Esophagus squamous epithelium (tissue), 4 donors: ENCODE results near the gene TMEM135.

Experiments
- POLR2A ChIP-seq, 4 donors: fragments of 450-650 bp; IDR thresholded peaks; one replicate each; pipeline ENCODE4 v1.6.1; 2017; ENCODE audit warnings: antibody characterized with exemption in 4 of 4, mild to moderate bottlenecking in 4 of 4, moderate library complexity in 3 of 4
- TF ChIP-seq, protein P1 (sequence below), 6 experiments: fragments of 450-650 bp in 4 of 6; fragments of 200-600 bp in 2 of 6; sonication (generic) in 2 of 6; IDR thresholded peaks; one replicate each; pipeline ENCODE4 v1.5.1; 2016 to 2019; ENCODE audit warnings: antibody characterized with exemption in 6 of 6, mild to moderate bottlenecking in 4 of 6, moderate library complexity in 4 of 6

DNA sequence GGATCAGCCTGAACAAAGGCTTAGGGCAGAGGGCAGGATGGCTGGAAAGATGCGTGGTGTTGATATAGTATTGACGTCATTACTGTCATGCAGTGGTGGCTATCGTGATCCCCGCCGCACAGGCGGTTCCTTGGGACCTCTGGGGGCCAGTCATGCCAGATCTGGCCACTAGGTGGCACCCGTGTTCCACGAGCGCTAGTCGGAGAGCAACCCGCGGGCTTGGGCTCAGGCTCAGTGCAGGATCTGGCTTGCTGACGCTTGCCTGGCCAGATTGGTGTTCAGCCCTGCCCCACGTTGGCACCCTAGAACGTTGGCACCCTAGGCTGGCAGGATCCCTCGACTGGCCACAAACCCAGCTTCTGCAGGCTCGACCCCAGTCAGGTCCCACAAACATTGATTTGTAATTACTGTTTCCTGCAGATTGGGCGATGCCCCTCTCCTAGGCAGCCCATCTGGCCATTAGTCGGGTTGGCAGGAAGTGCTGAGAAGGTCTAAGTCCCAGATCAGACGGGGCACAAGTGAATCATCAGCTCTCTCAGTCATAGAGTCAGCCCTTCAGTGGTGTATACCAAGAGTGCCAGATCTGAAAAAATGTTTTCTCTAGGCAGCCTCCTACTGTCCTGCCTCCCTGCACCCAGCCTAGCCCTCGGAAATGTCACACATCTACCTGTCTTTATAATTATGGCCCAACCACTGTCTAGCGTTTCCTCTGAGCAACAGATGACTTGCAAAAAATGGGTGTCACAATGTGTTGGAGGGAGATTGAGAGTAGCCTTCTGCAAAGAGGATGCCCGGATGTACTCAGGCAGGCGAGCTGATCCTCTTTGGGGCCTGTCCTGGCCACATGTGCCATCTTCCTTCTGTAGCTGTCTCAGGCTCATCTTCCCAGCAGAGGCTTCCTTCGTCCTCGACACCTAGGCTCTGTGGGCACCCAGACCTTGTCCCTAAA is 315.3 kb downstream of the TMEM135 start:
- TF ChIP-seq, protein P1, sequence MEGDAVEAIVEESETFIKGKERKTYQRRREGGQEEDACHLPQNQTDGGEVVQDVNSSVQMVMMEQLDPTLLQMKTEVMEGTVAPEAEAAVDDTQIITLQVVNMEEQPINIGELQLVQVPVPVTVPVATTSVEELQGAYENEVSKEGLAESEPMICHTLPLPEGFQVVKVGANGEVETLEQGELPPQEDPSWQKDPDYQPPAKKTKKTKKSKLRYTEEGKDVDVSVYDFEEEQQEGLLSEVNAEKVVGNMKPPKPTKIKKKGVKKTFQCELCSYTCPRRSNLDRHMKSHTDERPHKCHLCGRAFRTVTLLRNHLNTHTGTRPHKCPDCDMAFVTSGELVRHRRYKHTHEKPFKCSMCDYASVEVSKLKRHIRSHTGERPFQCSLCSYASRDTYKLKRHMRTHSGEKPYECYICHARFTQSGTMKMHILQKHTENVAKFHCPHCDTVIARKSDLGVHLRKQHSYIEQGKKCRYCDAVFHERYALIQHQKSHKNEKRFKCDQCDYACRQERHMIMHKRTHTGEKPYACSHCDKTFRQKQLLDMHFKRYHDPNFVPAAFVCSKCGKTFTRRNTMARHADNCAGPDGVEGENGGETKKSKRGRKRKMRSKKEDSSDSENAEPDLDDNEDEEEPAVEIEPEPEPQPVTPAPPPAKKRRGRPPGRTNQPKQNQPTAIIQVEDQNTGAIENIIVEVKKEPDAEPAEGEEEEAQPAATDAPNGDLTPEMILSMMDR (IDR thresholded peaks at IDR 0.05), result peak; percentile 93 to 100 (median 98)
- TF ChIP-seq POLR2A (IDR thresholded peaks at IDR 0.05), result no peak
